GM23338 (cell line): Measurements from ENCODE around the gene ZAP70. TPM values are rescaled to one million over a fixed set of nuclear protein-coding genes. Genes with fewer than 3 reads are reported as not detected.

ENCODE experiments used
- ATAC-seq: fragments of 200-7000 bp; cut with Tn5 transposase; 3 replicates; pipeline ENCODE4 v1.9.1; 2020
- DNase-seq: peaks from one replicate; pipeline ENCODE4 v3.0.0-alpha.2; 2015; ENCODE audit warnings: low spot score
- H2AFZ ChIP-seq: fragments of 200-600 bp; sonication (generic); 2 replicates; pipeline ENCODE4 v1.8.0; 2016; ENCODE audit warnings: antibody characterized with exemption, mild to moderate bottlenecking, moderate library complexity
- H3F3A ChIP-seq: fragments of 200-600 bp; sonication (generic); replicated peaks from 2 replicates; pipeline ENCODE4 v1.8.0; 2017; ENCODE audit warnings: antibody characterized with exemption, mixed run types, low read depth
- H3K27ac ChIP-seq: fragments of 200-600 bp; sonication (generic); 2 replicates; pipeline ENCODE4 v1.6.1; 2016; ENCODE audit warnings: low read depth
- H3K27me3 ChIP-seq: fragments of 200-600 bp; sonication (generic); 2 replicates; pipeline ENCODE4 v1.8.0; 2016; ENCODE audit warnings: mild to moderate bottlenecking, mixed run types, moderate library complexity; ENCODE audit not compliant: insufficient read depth
- H3K36me3 ChIP-seq: fragments of 200-600 bp; sonication (generic); 2 replicates; pipeline ENCODE4 v1.8.0; 2016; ENCODE audit warnings: mild to moderate bottlenecking; ENCODE audit not compliant: insufficient read depth
- H3K4me1 ChIP-seq: fragments of 200-600 bp; sonication (generic); 2 replicates; pipeline ENCODE4 v1.8.0; 2016; ENCODE audit warnings: mild to moderate bottlenecking, moderate library complexity; ENCODE audit not compliant: insufficient read depth
- H3K4me2 ChIP-seq: fragments of 200-600 bp; sonication (generic); 2 replicates; pipeline ENCODE4 v1.7.1; 2017; ENCODE audit warnings: mixed run types
- H3K4me3 ChIP-seq: fragments of 200-600 bp; sonication (generic); 2 replicates; pipeline ENCODE4 v1.6.1; 2016; ENCODE audit warnings: mixed run types
- H3K79me2 ChIP-seq: fragments of 200-600 bp; sonication (generic); replicated peaks from 2 replicates; pipeline ENCODE4 v1.8.0; 2017; ENCODE audit warnings: mild to moderate bottlenecking; ENCODE audit not compliant: insufficient read depth
- H3K9me2 ChIP-seq: fragments of 200-600 bp; sonication (generic); 2 replicates; pipeline ENCODE4 v1.8.0; 2017; ENCODE audit not compliant: insufficient read depth
- H4K20me1 ChIP-seq: fragments of 200-600 bp; sonication (generic); replicated peaks from 2 replicates; pipeline ENCODE4 v1.8.0; 2017; ENCODE audit warnings: mild to moderate bottlenecking; ENCODE audit not compliant: insufficient read depth
- H3K27ac Mint-ChIP-seq: 2 replicates; pipeline ENCODE4 v1.8.0; 2020; ENCODE audit warnings: inconsistent platforms, mild to moderate bottlenecking, moderate library complexity, mixed read lengths
- H3K27me3 Mint-ChIP-seq: 3 replicates; pipeline ENCODE4 v1.8.0; 2022; ENCODE audit warnings: low read depth, mild to moderate bottlenecking, moderate library complexity, mixed read lengths, inconsistent platforms; ENCODE audit not compliant: insufficient read depth, poor library complexity
- H3K36me3 Mint-ChIP-seq: 3 replicates; pipeline ENCODE4 v1.8.0; 2021; ENCODE audit warnings: low read depth, mild to moderate bottlenecking, inconsistent platforms, moderate library complexity, mixed read lengths
- H3K4me1 Mint-ChIP-seq: 3 replicates; pipeline ENCODE4 v1.8.0; 2020; ENCODE audit warnings: mild to moderate bottlenecking, inconsistent platforms, mixed read lengths
- H3K4me3 Mint-ChIP-seq: 3 replicates; pipeline ENCODE4 v1.8.0; 2021; ENCODE audit warnings: moderate library complexity, mild to moderate bottlenecking, inconsistent platforms, mixed read lengths
- H3K9me3 Mint-ChIP-seq: 3 replicates; pipeline ENCODE4 v1.8.0; 2020; ENCODE audit warnings: moderate library complexity, mild to moderate bottlenecking, inconsistent platforms, mixed read lengths
- CTCF ChIP-seq, 2 experiments: fragments of 200-600 bp in 1 of 2; sonication (generic) in 1 of 2; conservative IDR thresholded peaks; 2 replicates each; pipeline versions ENCODE4 v1.5.1 to v1.6.1; 2016 to 2017; ENCODE audit warnings: antibody characterized with exemption in 2 of 2, low read depth in 2 of 2, mild to moderate bottlenecking in 2 of 2, moderate library complexity in 1 of 2
- EZH2phosphoT487 ChIP-seq: fragments of 200-600 bp; sonication (generic); IDR thresholded peaks from one replicate; pipeline ENCODE4 v1.8.1; 2018; ENCODE audit warnings: antibody characterized with exemption; ENCODE audit not compliant: unreplicated experiment
- JUNB ChIP-seq: IDR thresholded peaks from one replicate; pipeline ENCODE4 v1.6.1; 2016; ENCODE audit warnings: antibody characterized with exemption; ENCODE audit not compliant: unreplicated experiment
- NANOG ChIP-seq: IDR thresholded peaks from 2 replicates; pipeline ENCODE4 v1.6.1; 2016; ENCODE audit warnings: antibody characterized with exemption, borderline replicate concordance
- ZNF114 ChIP-seq: fragments of 250-450 bp; sonication (Bioruptor Pico); IDR thresholded peaks from 2 replicates; pipeline ENCODE4 v1.5.0; 2020; ENCODE audit warnings: mild to moderate bottlenecking, moderate library complexity
- ZNF462 ChIP-seq: fragments of 250-450 bp; sonication (Bioruptor Pico); IDR thresholded peaks from 2 replicates; pipeline ENCODE4 v1.5.0; 2020; ENCODE audit warnings: mild to moderate bottlenecking, moderate library complexity
- polyA plus RNA-seq: library from polyadenylated mRNA; unstranded; fragments of >200 nt; fragmentation: Nextera tagmentation; extraction: Ambion mirVana; gene quantifications from 2 replicates; pipeline ENCODE4 v1.2.1, GENCODE V29; 2016
- total RNA-seq: library from RNA; depleted of rRNA; stranded (reverse); fragments of >200 nt; shearing (Covaris generic); gene quantifications from 2 replicates; pipeline ENCODE4 v1.2.3, GENCODE V29; 2014
- TF ChIP-seq, protein P1 (sequence below): IDR thresholded peaks from one replicate; pipeline ENCODE4 v1.6.1; 2018; ENCODE audit warnings: antibody characterized with exemption; ENCODE audit not compliant: unreplicated experiment

ZAP70 gene
- total and polyA plus RNA-seq, 2 experiments from 2014 or later: 0.42 TPM; not detected in 1

DNA sequence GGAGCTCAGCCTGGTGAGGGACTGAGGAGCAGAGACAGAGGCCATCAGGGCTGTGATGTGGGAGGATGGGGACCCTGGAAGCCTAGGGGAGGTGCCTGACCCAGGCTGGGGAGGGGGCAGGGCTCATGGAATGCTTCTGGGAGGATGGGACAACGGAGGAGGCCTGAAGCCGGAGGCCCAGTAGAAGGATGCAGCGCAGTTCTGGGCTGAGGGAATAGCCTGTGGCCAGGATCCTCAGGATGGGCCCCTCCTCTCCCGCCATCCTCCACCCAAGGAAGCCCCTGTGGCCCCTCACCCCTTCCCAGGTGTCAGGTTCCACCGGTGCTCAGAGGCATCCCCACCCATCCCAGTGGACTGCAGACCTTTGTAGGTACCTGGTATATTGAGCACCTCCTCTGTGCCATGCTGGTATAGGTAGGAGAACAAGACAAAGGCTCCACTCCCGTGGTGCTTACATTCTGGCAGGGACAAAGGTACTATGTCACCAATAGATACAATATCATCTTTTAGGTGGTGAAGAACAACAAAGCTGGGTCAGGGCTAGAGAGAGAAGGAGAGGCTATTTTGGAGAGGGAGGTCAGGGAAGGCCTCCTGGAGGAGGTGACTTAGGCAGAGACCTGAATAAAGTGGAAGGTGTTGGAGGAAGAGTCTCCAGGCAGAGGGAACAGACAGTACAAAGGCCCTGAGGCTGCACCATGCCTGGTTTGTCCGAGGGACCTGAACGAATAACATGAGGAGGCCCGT is 2.7 kb downstream of the ZAP70 start:
- no peak overlapping the region for H2AFZ ChIP-seq
- no peak overlapping the region for H3K27ac Mint-ChIP-seq
- no peaks in the 10 kb centered on the region for H3K9me2 ChIP-seq
- DNase-seq (no peak), ATAC-seq (no peak)
- no peaks in the 10 kb centered on the region for H4K20me1 ChIP-seq
- TF ChIP-seq ZNF114 (CRISPR knock-in tag) (no peak), JUNB (no peak)
- TF ChIP-seq, protein P1, sequence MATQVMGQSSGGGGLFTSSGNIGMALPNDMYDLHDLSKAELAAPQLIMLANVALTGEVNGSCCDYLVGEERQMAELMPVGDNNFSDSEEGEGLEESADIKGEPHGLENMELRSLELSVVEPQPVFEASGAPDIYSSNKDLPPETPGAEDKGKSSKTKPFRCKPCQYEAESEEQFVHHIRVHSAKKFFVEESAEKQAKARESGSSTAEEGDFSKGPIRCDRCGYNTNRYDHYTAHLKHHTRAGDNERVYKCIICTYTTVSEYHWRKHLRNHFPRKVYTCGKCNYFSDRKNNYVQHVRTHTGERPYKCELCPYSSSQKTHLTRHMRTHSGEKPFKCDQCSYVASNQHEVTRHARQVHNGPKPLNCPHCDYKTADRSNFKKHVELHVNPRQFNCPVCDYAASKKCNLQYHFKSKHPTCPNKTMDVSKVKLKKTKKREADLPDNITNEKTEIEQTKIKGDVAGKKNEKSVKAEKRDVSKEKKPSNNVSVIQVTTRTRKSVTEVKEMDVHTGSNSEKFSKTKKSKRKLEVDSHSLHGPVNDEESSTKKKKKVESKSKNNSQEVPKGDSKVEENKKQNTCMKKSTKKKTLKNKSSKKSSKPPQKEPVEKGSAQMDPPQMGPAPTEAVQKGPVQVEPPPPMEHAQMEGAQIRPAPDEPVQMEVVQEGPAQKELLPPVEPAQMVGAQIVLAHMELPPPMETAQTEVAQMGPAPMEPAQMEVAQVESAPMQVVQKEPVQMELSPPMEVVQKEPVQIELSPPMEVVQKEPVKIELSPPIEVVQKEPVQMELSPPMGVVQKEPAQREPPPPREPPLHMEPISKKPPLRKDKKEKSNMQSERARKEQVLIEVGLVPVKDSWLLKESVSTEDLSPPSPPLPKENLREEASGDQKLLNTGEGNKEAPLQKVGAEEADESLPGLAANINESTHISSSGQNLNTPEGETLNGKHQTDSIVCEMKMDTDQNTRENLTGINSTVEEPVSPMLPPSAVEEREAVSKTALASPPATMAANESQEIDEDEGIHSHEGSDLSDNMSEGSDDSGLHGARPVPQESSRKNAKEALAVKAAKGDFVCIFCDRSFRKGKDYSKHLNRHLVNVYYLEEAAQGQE: no peak
- peaks cover 15% of the 10 kb centered on the region for H3K4me1 ChIP-seq
- no peaks in the 10 kb centered on the region for H3K36me3 ChIP-seq
- H3K27ac ChIP-seq: no peak overlapping the region
- H3K4me3 ChIP-seq: no peak overlapping the region
- H3K4me2 ChIP-seq: no peak overlapping the region
- no peaks in the 10 kb centered on the region for H3F3A ChIP-seq
- H3K79me2 ChIP-seq: no peaks in the 10 kb centered on the region
- H3K27me3 Mint-ChIP-seq: peaks cover 9% of the 10 kb centered on the region
- no peaks in the 10 kb centered on the region; the same call in 2 of the 3 replicates for H3K36me3 Mint-ChIP-seq
- H3K4me1 Mint-ChIP-seq: peaks cover 24% of the 10 kb centered on the region
- H3K4me3 Mint-ChIP-seq: no peak overlapping the region
- no peaks in the 10 kb centered on the region for H3K27me3 ChIP-seq
- H3K9me3 Mint-ChIP-seq: no peaks in the 10 kb centered on the region

DNA sequence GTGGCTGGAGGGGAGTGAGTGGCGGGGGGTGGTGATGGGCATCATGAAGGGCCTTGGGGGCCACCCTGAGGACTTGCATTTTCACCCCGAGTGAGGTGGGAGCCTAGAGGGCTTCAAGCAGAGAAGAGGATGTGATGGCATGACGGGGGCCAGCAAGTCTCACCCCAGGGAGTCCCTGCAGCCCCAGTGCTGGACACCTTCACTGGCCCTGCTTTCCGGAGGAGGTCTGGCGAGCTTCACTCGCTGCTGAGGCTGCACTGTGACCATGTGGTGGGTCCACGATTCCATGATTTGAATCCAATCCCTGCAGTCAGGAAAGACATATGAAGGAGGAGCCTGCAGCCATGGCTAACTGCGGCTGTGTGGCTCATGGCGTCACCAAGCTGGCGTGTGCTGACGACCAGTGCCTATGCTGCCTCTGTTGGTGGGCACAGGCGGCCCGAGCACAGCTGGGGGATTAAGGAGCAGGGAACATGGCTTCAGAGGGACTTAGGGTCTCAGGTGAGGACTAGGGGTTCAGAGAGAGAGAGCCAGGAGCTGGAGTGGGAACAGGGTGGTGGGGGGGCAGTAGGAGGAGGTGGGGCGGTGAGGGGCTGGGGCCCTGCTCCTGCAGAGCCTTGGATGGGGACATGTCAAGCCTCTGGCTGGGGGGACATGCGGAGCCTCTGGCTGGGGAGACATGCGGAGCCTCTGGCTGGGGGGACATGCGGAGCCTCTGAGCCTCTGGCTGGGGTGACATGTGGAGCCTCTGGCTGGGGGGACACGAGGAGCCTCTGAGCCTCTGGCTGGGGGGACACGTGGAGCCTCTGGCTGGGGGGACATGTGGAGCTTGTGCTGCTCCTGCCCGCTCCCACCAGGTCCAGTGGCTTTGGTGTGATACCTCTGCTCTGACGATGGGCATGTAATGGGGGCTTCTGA is 3.6 kb downstream of the ZAP70 start:
- no peak overlapping the region for H3K4me3 ChIP-seq
- no peak overlapping the region for H3K4me3 Mint-ChIP-seq
- H3K4me1 ChIP-seq: peaks cover 17% of the 10 kb centered on the region
- H3K27ac Mint-ChIP-seq: no peak overlapping the region
- H3K79me2 ChIP-seq: no peaks in the 10 kb centered on the region
- no peaks in the 10 kb centered on the region; the same call in 2 of the 3 replicates for H3K36me3 Mint-ChIP-seq
- H3F3A ChIP-seq: no peaks in the 10 kb centered on the region
- no peaks in the 10 kb centered on the region for H3K27me3 ChIP-seq
- DNase-seq (no peak), ATAC-seq (no peak)
- H3K36me3 ChIP-seq: no peaks in the 10 kb centered on the region
- H3K27ac ChIP-seq: no peak overlapping the region
- no peaks in the 10 kb centered on the region for H3K9me3 Mint-ChIP-seq
- peaks cover 9% of the 10 kb centered on the region for H3K27me3 Mint-ChIP-seq
- no peak overlapping the region for H2AFZ ChIP-seq
- H3K4me1 Mint-ChIP-seq: peaks cover 25% of the 10 kb centered on the region
- no peaks in the 10 kb centered on the region for H4K20me1 ChIP-seq
- H3K4me2 ChIP-seq: no peak overlapping the region
- no peaks in the 10 kb centered on the region for H3K9me2 ChIP-seq
- TF ChIP-seq NANOG (no peak), EZH2phosphoT487 (no peak), ZNF462 (CRISPR knock-in tag) (no peak), CTCF (conservative IDR thresholded peaks at IDR 0.05; ENCODE audit: low read depth in 2 of 2) (no peak)
